ENCODE results near the gene COL4A6. TPM values are rescaled to one million over a fixed set of nuclear protein-coding genes. Genes with fewer than 3 reads are reported as not detected.
"Not testable (repeated sequence)": the region's sequence is repeated elsewhere in the genome, so short reads cannot be mapped to it uniquely, and the experiment has no call there.

COL4A6 gene
- total RNA-seq, 2 experiments from 2014 or later, result not detected

DNA sequence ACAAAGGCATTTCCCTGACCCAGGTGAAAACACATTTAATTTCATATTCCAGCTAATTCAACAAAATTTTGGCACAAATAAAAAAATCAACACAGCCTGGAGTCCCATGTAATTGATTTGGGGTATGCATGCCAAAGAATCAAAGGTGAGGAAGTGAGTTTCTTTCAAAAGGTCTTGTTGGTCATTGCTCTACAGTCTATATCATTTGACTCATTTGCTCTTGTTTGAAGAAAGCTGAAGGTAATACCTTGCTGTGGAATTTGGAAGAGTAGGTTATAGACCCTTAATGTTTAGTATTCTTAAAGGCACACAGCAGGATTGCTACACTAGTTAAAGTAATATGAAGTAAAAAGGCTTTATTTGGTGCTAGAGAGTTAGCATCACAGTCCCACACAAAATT lies 25.4 kb downstream of the COL4A6 start:
- ChIA-PET POLR2A (no interaction called here), CTCF (no interaction called here)
- ATAC-seq, result no peak
- intact Hi-C loops (cut with micrococcal nuclease), result no loop called here
- no peak overlapping the region for H3K4me3 Mint-ChIP-seq
- no peaks in the 10 kb centered on the region for H3K36me3 Mint-ChIP-seq (ENCODE audit: low read depth)
- no peaks in the 10 kb centered on the region for H3K4me1 Mint-ChIP-seq (ENCODE audit: low read depth)
- H3K27me3 Mint-ChIP-seq, result no peaks in the 10 kb centered on the region
- H3K9me3 Mint-ChIP-seq, result no peaks in the 10 kb centered on the region
- H3K27ac Mint-ChIP-seq, result no peak overlapping the region
- TF ChIP-seq, protein P1, sequence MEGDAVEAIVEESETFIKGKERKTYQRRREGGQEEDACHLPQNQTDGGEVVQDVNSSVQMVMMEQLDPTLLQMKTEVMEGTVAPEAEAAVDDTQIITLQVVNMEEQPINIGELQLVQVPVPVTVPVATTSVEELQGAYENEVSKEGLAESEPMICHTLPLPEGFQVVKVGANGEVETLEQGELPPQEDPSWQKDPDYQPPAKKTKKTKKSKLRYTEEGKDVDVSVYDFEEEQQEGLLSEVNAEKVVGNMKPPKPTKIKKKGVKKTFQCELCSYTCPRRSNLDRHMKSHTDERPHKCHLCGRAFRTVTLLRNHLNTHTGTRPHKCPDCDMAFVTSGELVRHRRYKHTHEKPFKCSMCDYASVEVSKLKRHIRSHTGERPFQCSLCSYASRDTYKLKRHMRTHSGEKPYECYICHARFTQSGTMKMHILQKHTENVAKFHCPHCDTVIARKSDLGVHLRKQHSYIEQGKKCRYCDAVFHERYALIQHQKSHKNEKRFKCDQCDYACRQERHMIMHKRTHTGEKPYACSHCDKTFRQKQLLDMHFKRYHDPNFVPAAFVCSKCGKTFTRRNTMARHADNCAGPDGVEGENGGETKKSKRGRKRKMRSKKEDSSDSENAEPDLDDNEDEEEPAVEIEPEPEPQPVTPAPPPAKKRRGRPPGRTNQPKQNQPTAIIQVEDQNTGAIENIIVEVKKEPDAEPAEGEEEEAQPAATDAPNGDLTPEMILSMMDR (IDR thresholded peaks at IDR 0.05), result no peak
- DNase-seq, result no peak

GRCh38 chrX:108399418-108400165 lies 38.6 kb downstream of the COL4A6 start:
- DNase-seq, result no peak
- no peaks in the 10 kb centered on the region for H3K9me3 Mint-ChIP-seq
- TF ChIP-seq, protein P1 (IDR thresholded peaks at IDR 0.05), result no peak
- ATAC-seq, result no peak
- H3K27ac Mint-ChIP-seq, result no peak overlapping the region
- no peak overlapping the region for H3K4me3 Mint-ChIP-seq
- H3K4me1 Mint-ChIP-seq (ENCODE audit: low read depth), result no peaks in the 10 kb centered on the region
- no peaks in the 10 kb centered on the region for H3K36me3 Mint-ChIP-seq (ENCODE audit: low read depth)
- intact Hi-C loops (cut with micrococcal nuclease), result no loop called here
- H3K27me3 Mint-ChIP-seq, result no peaks in the 10 kb centered on the region
- POLR2A ChIA-PET, result no interaction called here
- CTCF ChIA-PET, result no interaction called here

- H3K4me1 Mint-ChIP-seq (ENCODE audit: low read depth), result no peaks in the 10 kb centered on the region
- ATAC-seq (no peak), DNase-seq (no peak)
- intact Hi-C loops (cut with micrococcal nuclease), result no loop called here
- H3K36me3 Mint-ChIP-seq (ENCODE audit: low read depth), result no peaks in the 10 kb centered on the region
- H3K9me3 Mint-ChIP-seq, result no peaks in the 10 kb centered on the region
- CTCF ChIA-PET, result no interaction called here
- no peaks in the 10 kb centered on the region for H3K27me3 Mint-ChIP-seq
- POLR2A ChIA-PET, result no interaction called here
- no peak overlapping the region for H3K27ac Mint-ChIP-seq
- H3K4me3 Mint-ChIP-seq, result no peak overlapping the region
- TF ChIP-seq, protein P1 (IDR thresholded peaks at IDR 0.05), result no peak
Observed at GRCh38 chrX:108397627-108398391, 40.4 kb downstream of the COL4A6 start.

DNA sequence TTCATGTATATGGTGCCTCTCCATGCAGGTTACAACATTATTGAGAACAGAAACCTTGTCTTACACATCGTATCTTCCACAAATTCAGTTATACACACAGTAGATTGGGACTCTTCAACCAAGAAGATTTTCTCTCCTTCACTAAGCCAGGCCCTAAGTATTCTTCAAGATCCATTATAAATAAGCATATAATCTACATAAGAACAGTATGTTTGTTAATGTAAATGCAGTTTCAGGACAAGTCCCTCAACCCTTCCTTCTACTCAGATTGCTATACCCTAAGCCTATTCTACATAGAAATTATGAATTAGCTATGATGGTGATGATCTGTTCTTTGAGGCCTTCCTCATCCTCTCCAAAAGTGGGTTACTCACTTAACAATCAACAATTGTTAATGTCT lies 41.2 kb downstream of the COL4A6 start:
- TF ChIP-seq, protein P1 (IDR thresholded peaks at IDR 0.05), result no peak
- H3K4me1 Mint-ChIP-seq (ENCODE audit: low read depth), result no peaks in the 10 kb centered on the region
- H3K27me3 Mint-ChIP-seq, result no peaks in the 10 kb centered on the region
- no peaks in the 10 kb centered on the region for H3K36me3 Mint-ChIP-seq (ENCODE audit: low read depth)
- no peak for DNase-seq
- H3K9me3 Mint-ChIP-seq, result no peaks in the 10 kb centered on the region
- POLR2A ChIA-PET, result no interaction called here
- no peak for ATAC-seq
- CTCF ChIA-PET, result no interaction called here
- no peak overlapping the region for H3K4me3 Mint-ChIP-seq
- no peak overlapping the region for H3K27ac Mint-ChIP-seq
- intact Hi-C loops (cut with micrococcal nuclease), result no loop called here

- H3K27me3 Mint-ChIP-seq, result no peaks in the 10 kb centered on the region
- POLR2A ChIA-PET, result no interaction called here
- CTCF ChIA-PET, result no interaction called here
- H3K27ac Mint-ChIP-seq, result no peak overlapping the region
- DNase-seq (no peak), ATAC-seq (no peak)
- no peak overlapping the region for H3K4me3 Mint-ChIP-seq
- no peaks in the 10 kb centered on the region for H3K36me3 Mint-ChIP-seq (ENCODE audit: low read depth)
- TF ChIP-seq, protein P1 (IDR thresholded peaks at IDR 0.05), result no peak
- intact Hi-C loops (cut with micrococcal nuclease), result no loop called here
- no peaks in the 10 kb centered on the region for H3K9me3 Mint-ChIP-seq
- no peaks in the 10 kb centered on the region for H3K4me1 Mint-ChIP-seq (ENCODE audit: low read depth)
Observed at GRCh38 chrX:108396188-108396891, 41.9 kb downstream of the COL4A6 start.

GRCh38 chrX:108390976-108391717 lies 47.1 kb downstream of the COL4A6 start:
- intact Hi-C loops (cut with micrococcal nuclease); H3K9me3 Mint-ChIP-seq; DNase-seq; POLR2A ChIA-PET; CTCF ChIA-PET; H3K36me3 Mint-ChIP-seq (ENCODE audit: low read depth); ATAC-seq; H3K27ac Mint-ChIP-seq; H3K4me1 Mint-ChIP-seq (ENCODE audit: low read depth); H3K4me3 Mint-ChIP-seq; H3K27me3 Mint-ChIP-seq: not testable (repeated sequence)

Measured in activated CD8-positive, alpha-beta T cell treated with anti-CD3 and anti-CD28 coated beads for 36 hours (primary cell).